Fibroblast of the aortic adventitia (primary cell): ENCODE data around the gene DSCAML1. TPM values are rescaled to one million over a fixed set of nuclear protein-coding genes. Genes with fewer than 3 reads are reported as not detected.

Experiments used
- DNase-seq: peaks from one replicate; pipeline ENCODE4 v3.0.0-alpha.2; 2010; ENCODE audit warnings: low read depth
- H3K4me3 ChIP-seq: 2 replicates; pipeline ENCODE4 v1.5.1; 2011; ENCODE audit warnings: low read depth, mild to moderate bottlenecking, control low read depth, low read length, moderate library complexity
- total RNA-seq: library from RNA; depleted of rRNA; stranded (reverse); fragments of >200 nt; gene quantifications from 2 replicates; pipeline ENCODE4 v1.2.3, GENCODE V29; 2012; ENCODE audit warnings: low replicate concordance
- TF ChIP-seq, protein P1 (sequence below): IDR thresholded peaks from 2 replicates; pipeline ENCODE4 v1.5.1; 2011; ENCODE audit warnings: mild to moderate bottlenecking, low read length, control low read depth, inconsistent platforms; ENCODE audit not compliant: insufficient read depth

The DSCAML1 gene
- total RNA-seq, 1 donor = not detected

DNA sequence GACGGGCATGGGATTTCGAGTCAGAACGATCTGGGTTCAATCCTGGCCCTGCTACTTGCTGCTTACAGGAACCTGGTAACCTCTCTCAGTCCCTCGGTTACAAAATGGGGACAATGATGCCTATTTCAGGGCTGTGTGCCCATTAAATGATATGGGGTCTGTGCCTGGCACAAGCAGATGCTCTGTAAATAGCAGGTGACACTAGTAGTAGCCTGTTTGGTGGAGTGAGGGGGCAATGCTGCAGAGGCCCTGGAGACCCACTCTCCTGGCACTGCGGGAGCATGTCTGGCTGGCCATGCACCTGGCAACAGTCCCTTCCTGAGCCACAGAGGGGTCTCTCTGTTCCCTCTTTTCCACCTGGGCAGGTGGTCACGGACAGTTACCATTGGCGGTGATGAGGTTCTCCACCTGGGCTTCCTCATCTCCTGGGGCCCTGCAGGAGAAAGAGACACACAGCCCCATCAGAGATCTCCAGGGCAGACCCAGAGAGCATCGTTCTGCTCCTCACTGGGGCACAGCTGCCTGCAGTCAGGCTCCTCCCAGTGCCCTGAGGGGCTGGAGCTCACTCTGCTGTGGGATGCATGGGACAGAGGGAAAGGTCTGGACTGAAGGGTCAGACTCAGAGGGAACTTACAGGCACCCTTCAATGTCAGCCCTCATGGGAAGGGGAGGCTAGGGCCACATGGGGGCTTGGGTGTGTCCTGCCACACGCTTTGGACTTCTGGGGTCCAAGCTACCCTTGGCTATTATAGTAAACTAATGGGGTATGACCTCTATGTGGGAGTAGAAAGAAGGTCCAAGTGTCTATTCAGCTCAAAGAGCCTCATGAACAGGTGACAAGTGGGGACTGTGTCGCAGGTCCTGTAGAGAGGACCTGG, 43.2 kb upstream of the DSCAML1 start:
- DNase-seq = no peak
- TF ChIP-seq, protein P1, sequence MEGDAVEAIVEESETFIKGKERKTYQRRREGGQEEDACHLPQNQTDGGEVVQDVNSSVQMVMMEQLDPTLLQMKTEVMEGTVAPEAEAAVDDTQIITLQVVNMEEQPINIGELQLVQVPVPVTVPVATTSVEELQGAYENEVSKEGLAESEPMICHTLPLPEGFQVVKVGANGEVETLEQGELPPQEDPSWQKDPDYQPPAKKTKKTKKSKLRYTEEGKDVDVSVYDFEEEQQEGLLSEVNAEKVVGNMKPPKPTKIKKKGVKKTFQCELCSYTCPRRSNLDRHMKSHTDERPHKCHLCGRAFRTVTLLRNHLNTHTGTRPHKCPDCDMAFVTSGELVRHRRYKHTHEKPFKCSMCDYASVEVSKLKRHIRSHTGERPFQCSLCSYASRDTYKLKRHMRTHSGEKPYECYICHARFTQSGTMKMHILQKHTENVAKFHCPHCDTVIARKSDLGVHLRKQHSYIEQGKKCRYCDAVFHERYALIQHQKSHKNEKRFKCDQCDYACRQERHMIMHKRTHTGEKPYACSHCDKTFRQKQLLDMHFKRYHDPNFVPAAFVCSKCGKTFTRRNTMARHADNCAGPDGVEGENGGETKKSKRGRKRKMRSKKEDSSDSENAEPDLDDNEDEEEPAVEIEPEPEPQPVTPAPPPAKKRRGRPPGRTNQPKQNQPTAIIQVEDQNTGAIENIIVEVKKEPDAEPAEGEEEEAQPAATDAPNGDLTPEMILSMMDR = no peak
- H3K4me3 ChIP-seq = no peak overlapping the region

DNA sequence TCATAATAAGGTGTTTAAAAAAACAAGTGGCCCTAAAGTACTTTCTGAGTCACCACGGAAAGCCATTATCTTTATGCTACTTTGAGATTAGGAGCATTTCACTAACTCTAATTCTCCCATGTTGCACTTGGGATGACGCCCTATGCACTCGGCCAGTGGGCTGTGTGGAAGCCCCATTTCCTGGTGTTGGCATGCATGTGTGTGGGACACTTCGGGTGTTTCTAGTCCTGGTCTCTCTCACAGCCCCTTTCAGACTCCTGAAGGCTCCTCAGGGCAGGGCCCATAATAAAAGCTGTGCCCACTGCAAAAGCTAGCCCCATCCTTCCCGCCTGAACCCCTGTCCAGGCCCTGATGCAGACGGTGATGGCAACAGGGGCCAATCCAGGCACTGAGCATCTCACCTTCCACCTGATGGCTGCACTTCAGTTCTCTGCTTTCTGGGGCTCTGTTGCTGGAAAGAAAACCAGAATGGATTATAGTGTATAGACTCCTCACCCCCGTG, 42.4 kb upstream of the DSCAML1 start:
- TF ChIP-seq, protein P1 = no peak
- no peak for DNase-seq

DNA sequence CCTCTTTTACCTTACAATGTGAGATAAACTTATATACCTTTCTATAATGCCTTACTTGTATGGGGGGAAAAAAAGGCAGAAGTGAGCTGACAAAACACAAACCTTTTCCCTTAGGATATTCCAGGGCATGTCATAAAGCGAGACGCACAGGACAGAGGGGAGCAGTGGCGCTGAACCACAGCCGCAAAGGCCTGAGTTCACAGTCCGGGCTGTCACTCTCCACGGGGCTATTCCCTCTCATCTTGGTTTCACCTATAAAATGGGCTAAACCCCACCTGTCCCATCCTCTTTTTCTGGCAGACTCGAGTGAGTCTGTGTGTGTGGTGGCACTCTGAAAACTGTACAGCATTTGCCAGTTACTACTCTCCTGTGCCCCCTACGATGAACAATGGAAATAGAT, 41.9 kb upstream of the DSCAML1 start:
- H3K4me3 ChIP-seq = no peak overlapping the region
- no peak for DNase-seq
- TF ChIP-seq, protein P1 = no peak

More for the DNA sequence above, 42.4 kb upstream of the DSCAML1 start:
- no peak overlapping the region for H3K4me3 ChIP-seq

DNA sequence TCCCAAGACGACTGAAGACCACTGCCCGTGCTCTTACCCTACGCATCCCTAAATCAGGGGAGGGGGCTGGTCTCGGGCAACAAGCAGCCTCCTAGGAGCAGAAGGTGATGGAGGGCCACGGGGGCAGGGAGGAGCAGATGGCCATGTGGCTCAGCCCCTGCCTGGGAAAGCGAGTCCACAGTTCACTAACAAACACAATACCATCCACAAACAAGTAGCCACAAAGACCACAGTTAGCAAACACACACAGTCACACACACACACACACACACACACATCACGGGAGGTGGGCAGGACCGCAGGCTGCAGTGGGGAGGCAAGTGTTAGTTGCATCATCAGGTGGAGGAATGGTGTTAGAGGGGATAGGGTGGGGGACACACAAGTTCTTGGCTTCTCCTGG, 40.8 kb upstream of the DSCAML1 start:
- TF ChIP-seq, protein P1 = no peak
- DNase-seq = no peak
- H3K4me3 ChIP-seq = no peak overlapping the region

DNA sequence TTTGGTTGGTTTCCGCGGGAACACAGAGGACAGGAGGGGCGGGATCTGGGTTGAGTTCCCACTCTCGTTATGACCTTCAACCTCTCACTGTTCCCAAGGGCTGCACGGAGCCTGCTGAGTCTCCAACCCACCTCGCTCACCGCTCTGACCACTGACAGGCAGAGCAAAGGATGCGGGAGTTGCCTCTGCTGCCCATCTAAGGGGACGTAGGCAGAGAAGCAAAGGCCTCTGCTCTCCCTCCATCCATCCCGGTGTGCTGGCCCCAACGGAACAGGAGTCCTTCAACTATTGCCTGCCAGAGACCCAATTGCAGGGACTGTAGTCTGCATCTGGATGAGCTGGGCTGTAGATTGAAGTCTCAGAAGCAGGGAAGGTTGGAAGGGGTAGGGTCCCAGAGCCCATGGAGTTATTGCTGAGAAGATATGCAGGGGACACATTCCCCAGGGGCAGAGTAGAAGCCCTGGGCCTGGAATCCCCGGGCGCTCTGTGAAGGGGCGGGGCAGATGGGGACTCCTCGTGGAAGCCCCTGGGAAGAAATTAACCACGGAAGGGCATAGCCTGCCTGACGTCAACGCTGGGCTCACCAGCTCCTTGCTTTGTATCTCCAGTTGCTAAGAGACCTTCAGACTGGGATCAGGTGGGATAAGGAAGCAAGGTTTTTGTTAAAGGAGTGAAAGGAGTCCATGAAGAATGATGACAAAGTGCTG, 40.2 kb upstream of the DSCAML1 start:
- DNase-seq = no peak
- no peak overlapping the region for H3K4me3 ChIP-seq
- TF ChIP-seq, protein P1 = no peak

DNA sequence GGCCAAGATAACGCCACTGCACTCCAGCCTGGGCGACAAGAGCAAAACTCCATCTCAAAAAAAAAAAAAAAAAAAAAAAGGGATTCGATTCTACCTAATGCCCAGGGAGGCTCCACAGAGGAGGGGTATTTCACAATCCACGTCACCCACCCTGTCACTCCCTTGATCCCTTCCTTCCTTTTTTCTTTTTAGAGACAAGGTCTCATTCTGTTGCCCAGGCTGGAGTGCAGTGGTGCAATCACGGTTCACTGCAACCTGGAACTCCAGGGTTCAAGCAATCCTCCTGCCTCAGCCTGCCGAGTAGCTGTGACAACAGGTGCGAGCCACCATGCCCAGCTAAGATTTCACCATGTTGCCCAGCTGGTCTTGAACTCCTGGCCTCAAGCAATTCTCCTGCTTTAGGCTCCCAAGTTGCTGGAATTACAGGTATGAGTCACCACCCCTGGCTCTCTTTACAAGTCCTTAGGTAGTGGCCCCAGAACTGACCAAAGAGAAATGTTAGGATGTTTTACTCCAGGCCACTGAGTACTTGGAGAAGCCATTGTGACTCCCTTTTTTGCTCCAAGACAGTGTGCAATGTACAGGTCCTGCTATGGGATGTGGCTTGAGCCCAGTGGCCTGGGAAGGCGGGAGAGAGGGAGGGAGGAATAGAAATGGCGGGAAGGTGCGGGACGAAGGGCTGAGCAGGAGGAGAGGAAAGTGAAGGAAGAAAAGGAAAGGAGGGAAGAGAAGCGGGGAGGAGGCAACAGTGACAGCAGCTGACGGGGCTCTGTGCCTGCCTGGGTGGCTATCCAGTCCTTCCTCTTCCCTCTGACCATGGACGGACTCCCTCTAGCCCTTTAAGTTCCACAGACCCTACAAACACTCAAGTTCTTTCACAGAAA, 39.3 kb upstream of the DSCAML1 start:
- TF ChIP-seq, protein P1 = no peak
- H3K4me3 ChIP-seq = no peak overlapping the region
- DNase-seq = no peak
